Measurements from ENCODE around the gene MS4A6A.

MS4A6A gene

GRCh38 chr11:60125956-60126585, 56.8 kb downstream of the MS4A6A start:
- DNase-seq, result no peak

- DNase-seq, result no peak
These were observed 58.0 kb downstream of the MS4A6A start for GRCh38 chr11:60124802-60125432.
